Activated CD4-positive, alpha-beta T cell treated with anti-CD3 and anti-CD28 coated beads, Interleukin-2, amount 50 U/mL, for 24 hours (primary cell): ENCODE measurements around the gene MDFI.
A peak's percentile ranks its signal among the peaks of the same experiment; 100 is the strongest.

Experiments
- DNase-seq, 2 donors: peaks; one replicate each; pipeline ENCODE4 v3.0.0-alpha.2; 2020; ENCODE audit warnings: low read depth in 1 of 2, low spot score in 1 of 2

Gene MDFI

GRCh38 chr6:41671376-41671775, 33.1 kb downstream of the MDFI start:
- DNase-seq, result no peak

GRCh38 chr6:41672016-41672415, 33.7 kb downstream of the MDFI start:
- DNase-seq, result no peak

- DNase-seq, result no peak
These were observed 34.8 kb downstream of the MDFI start for GRCh38 chr6:41672816-41673703.

- DNase-seq, result no peak
These were observed 35.4 kb downstream of the MDFI start for GRCh38 chr6:41673704-41674000.

GRCh38 chr6:41674231-41675000, 36.1 kb downstream of the MDFI start:
- no peak for DNase-seq

GRCh38 chr6:41675176-41675775, 37.0 kb downstream of the MDFI start:
- no peak for DNase-seq

GRCh38 chr6:41675992-41676391, 37.7 kb downstream of the MDFI start:
- DNase-seq, result no peak

- no peak for DNase-seq
These were observed 38.2 kb downstream of the MDFI start for GRCh38 chr6:41676431-41676830.

- DNase-seq, result no peak
These were observed 39.1 kb downstream of the MDFI start for GRCh38 chr6:41677124-41677921.

- no peak for DNase-seq
These were observed 40.3 kb downstream of the MDFI start for GRCh38 chr6:41678511-41679084.

GRCh38 chr6:41679696-41680095, 41.4 kb downstream of the MDFI start:
- DNase-seq, result no peak

- DNase-seq, result no peak
These were observed 42.1 kb downstream of the MDFI start for GRCh38 chr6:41680182-41680965.

- DNase-seq, result peak; percentile 38 to 56
These were observed 43.8 kb downstream of the MDFI start for GRCh38 chr6:41682056-41682477.

- peak in 1 of 2 donors; percentile 5 for DNase-seq
These were observed 44.4 kb downstream of the MDFI start for GRCh38 chr6:41682497-41683272.

- no peak for DNase-seq
These were observed 44.9 kb downstream of the MDFI start for GRCh38 chr6:41683273-41683522.

- DNase-seq, result peak; percentile 67 to 68
These were observed 45.4 kb downstream of the MDFI start for GRCh38 chr6:41683523-41684310.

GRCh38 chr6:41684311-41685180, 46.3 kb downstream of the MDFI start:
- no peak for DNase-seq
